Loucy (cell line): Measurements from ENCODE around the gene LSM3.

ENCODE experiments used
- H2AFZ ChIP-seq: fragments of 200-600 bp; sonication (generic); 2 replicates; pipeline ENCODE4 v1.6.0; 2016; ENCODE audit warnings: antibody characterized with exemption, mild to moderate bottlenecking, low read length, moderate library complexity
- H3F3A ChIP-seq: fragments of 200-600 bp; 2 replicates; pipeline ENCODE4 v1.6.0; 2016; ENCODE audit warnings: antibody characterized with exemption, low read depth, mild to moderate bottlenecking
- H3K27me3 ChIP-seq: fragments of 200-600 bp; sonication (generic); 2 replicates; pipeline ENCODE4 v1.6.1; 2014; ENCODE audit warnings: low read length, mild to moderate bottlenecking; ENCODE audit not compliant: insufficient read depth, poor library complexity, severe bottlenecking
- H3K36me3 ChIP-seq: fragments of 200-600 bp; sonication (generic); 2 replicates; pipeline ENCODE4 v1.6.1; 2016; ENCODE audit warnings: low read length; ENCODE audit not compliant: insufficient read depth
- H3K4me1 ChIP-seq: fragments of 200-600 bp; sonication (generic); 2 replicates; pipeline ENCODE4 v1.5.1; 2014; ENCODE audit warnings: low read length, mild to moderate bottlenecking; ENCODE audit not compliant: insufficient read depth, poor library complexity, severe bottlenecking
- H3K4me2 ChIP-seq: fragments of 200-600 bp; sonication (generic); 2 replicates; pipeline ENCODE4 v1.6.0; 2014; ENCODE audit warnings: antibody characterized with exemption, low read length, low read depth, mild to moderate bottlenecking; ENCODE audit not compliant: poor library complexity, severe bottlenecking
- H3K4me3 ChIP-seq: fragments of 200-600 bp; sonication (generic); 2 replicates; pipeline ENCODE4 v1.5.1; 2014; ENCODE audit warnings: low read length, mild to moderate bottlenecking, mixed read lengths; ENCODE audit not compliant: poor library complexity, severe bottlenecking
- H3K79me2 ChIP-seq: fragments of 200-600 bp; sonication (generic); 2 replicates; pipeline ENCODE4 v1.6.1; 2014; ENCODE audit warnings: low read length; ENCODE audit not compliant: insufficient read depth
- H3K9ac ChIP-seq: fragments of 200-600 bp; sonication (generic); 2 replicates; pipeline ENCODE4 v1.6.0; 2014; ENCODE audit warnings: mild to moderate bottlenecking, low read depth, low read length, moderate library complexity; ENCODE audit not compliant: poor library complexity, severe bottlenecking
- H3K9me2 ChIP-seq: fragments of 200-600 bp; sonication (generic); replicated peaks from 2 replicates; pipeline ENCODE4 v1.6.1; 2016; ENCODE audit warnings: low read depth, low read length, mixed read lengths
- H3K9me3 ChIP-seq: fragments of 200-600 bp; sonication (generic); 2 replicates; pipeline ENCODE4 v1.6.1; 2014; ENCODE audit warnings: mild to moderate bottlenecking, antibody characterized with exemption, low read length, low read depth; ENCODE audit not compliant: insufficient read depth
- H4K20me1 ChIP-seq: fragments of 200-600 bp; sonication (generic); 2 replicates; pipeline ENCODE4 v1.6.0; 2014; ENCODE audit warnings: antibody characterized with exemption, low read length, mild to moderate bottlenecking; ENCODE audit not compliant: insufficient read depth, poor library complexity, severe bottlenecking
- EZH2phosphoT487 ChIP-seq: fragments of 200-600 bp; IDR thresholded peaks from 2 replicates; pipeline ENCODE4 v1.6.1; 2018; ENCODE audit warnings: antibody characterized with exemption, mild to moderate bottlenecking, moderate library complexity, borderline replicate concordance
- TF ChIP-seq, protein P1 (sequence below): fragments of 200-600 bp; sonication (generic); conservative IDR thresholded peaks from 2 replicates; pipeline ENCODE4 v1.5.1; 2014; ENCODE audit warnings: mild to moderate bottlenecking, antibody characterized with exemption, low read length

The LSM3 gene

GRCh38 chr3:14239940-14240339 lies 61.3 kb downstream of the LSM3 start:
- H3K9me2 ChIP-seq, result no peaks in the 10 kb centered on the region
- H3F3A ChIP-seq, result no peaks in the 10 kb centered on the region

GRCh38 chr3:14240366-14240765 lies 61.7 kb downstream of the LSM3 start:
- Histone ChIP-seq H3K9ac (no peak overlapping the region), H3K4me1 (peaks cover 9% of the 10 kb centered on the region), H3K4me3 (no peak overlapping the region), H3F3A (no peaks in the 10 kb centered on the region), H3K27me3 (no peaks in the 10 kb centered on the region), H3K9me2 (no peaks in the 10 kb centered on the region), H3K79me2 (no peaks in the 10 kb centered on the region), H3K36me3 (no peaks in the 10 kb centered on the region), H2AFZ (no peak overlapping the region), H3K4me2 (no peak overlapping the region), H3K9me3 (no peaks in the 10 kb centered on the region), H4K20me1 (no peaks in the 10 kb centered on the region)
- no peak for TF ChIP-seq EZH2phosphoT487
- TF ChIP-seq, protein P1, sequence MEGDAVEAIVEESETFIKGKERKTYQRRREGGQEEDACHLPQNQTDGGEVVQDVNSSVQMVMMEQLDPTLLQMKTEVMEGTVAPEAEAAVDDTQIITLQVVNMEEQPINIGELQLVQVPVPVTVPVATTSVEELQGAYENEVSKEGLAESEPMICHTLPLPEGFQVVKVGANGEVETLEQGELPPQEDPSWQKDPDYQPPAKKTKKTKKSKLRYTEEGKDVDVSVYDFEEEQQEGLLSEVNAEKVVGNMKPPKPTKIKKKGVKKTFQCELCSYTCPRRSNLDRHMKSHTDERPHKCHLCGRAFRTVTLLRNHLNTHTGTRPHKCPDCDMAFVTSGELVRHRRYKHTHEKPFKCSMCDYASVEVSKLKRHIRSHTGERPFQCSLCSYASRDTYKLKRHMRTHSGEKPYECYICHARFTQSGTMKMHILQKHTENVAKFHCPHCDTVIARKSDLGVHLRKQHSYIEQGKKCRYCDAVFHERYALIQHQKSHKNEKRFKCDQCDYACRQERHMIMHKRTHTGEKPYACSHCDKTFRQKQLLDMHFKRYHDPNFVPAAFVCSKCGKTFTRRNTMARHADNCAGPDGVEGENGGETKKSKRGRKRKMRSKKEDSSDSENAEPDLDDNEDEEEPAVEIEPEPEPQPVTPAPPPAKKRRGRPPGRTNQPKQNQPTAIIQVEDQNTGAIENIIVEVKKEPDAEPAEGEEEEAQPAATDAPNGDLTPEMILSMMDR, result no peak

More at GRCh38 chr3:14239940-14240339, 61.3 kb downstream of the LSM3 start:
- no peaks in the 10 kb centered on the region for H3K36me3 ChIP-seq
- TF ChIP-seq, protein P1, result no peak
- TF ChIP-seq EZH2phosphoT487, result no peak
- no peaks in the 10 kb centered on the region for H3K27me3 ChIP-seq
- no peaks in the 10 kb centered on the region for H3K79me2 ChIP-seq
- H3K4me1 ChIP-seq, result peaks cover 13% of the 10 kb centered on the region
- no peaks in the 10 kb centered on the region for H4K20me1 ChIP-seq
- H3K9ac ChIP-seq, result no peak overlapping the region
- no peak overlapping the region for H2AFZ ChIP-seq
- no peak overlapping the region for H3K4me3 ChIP-seq
- no peak overlapping the region for H3K4me2 ChIP-seq
- H3K9me3 ChIP-seq, result no peaks in the 10 kb centered on the region

DNA sequence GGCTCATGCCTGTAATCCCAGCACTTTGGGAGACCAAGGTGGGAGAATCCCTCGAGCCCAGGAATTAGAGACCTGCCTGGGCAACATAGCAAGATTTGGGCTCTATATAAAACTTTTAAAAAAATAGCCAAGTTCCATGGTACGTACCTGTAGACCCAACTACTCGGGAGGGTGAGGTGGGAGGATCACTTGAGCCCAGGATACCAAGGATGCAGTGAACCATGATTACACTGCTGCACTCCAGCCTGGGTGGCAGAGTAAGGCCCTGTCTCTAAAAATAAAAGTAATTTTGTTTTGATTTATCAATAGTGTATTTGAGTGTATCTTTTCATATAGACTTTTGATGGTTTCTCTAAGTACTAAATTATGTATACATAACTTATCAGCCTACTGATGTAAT lies 63.1 kb downstream of the LSM3 start:
- Histone ChIP-seq H3F3A (no peaks in the 10 kb centered on the region), H3K9me2 (no peaks in the 10 kb centered on the region), H3K27me3 (no peaks in the 10 kb centered on the region), H3K4me2 (no peak overlapping the region), H3K4me3 (no peak overlapping the region), H3K4me1 (peaks cover 8% of the 10 kb centered on the region), H3K79me2 (no peaks in the 10 kb centered on the region), H3K36me3 (no peaks in the 10 kb centered on the region), H2AFZ (no peak overlapping the region), H4K20me1 (no peaks in the 10 kb centered on the region), H3K9me3 (no peaks in the 10 kb centered on the region), H3K9ac (no peak overlapping the region)
- TF ChIP-seq, protein P1, result no peak
- TF ChIP-seq EZH2phosphoT487, result no peak
